NCI-H2081 (cell line): ENCODE data around the gene CLDN10.
"Not testable (repeated sequence)": the region's sequence is repeated elsewhere in the genome, so short reads cannot be mapped to it uniquely, and the experiment has no call there.

ENCODE experiments used
- DNase-seq, 2 experiments: peaks; one replicate each; lab custom pipeline; 2025; lab: John Stamatoyannopoulos, UW

The CLDN10 gene, protein sequence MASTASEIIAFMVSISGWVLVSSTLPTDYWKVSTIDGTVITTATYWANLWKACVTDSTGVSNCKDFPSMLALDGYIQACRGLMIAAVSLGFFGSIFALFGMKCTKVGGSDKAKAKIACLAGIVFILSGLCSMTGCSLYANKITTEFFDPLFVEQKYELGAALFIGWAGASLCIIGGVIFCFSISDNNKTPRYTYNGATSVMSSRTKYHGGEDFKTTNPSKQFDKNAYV

DNA sequence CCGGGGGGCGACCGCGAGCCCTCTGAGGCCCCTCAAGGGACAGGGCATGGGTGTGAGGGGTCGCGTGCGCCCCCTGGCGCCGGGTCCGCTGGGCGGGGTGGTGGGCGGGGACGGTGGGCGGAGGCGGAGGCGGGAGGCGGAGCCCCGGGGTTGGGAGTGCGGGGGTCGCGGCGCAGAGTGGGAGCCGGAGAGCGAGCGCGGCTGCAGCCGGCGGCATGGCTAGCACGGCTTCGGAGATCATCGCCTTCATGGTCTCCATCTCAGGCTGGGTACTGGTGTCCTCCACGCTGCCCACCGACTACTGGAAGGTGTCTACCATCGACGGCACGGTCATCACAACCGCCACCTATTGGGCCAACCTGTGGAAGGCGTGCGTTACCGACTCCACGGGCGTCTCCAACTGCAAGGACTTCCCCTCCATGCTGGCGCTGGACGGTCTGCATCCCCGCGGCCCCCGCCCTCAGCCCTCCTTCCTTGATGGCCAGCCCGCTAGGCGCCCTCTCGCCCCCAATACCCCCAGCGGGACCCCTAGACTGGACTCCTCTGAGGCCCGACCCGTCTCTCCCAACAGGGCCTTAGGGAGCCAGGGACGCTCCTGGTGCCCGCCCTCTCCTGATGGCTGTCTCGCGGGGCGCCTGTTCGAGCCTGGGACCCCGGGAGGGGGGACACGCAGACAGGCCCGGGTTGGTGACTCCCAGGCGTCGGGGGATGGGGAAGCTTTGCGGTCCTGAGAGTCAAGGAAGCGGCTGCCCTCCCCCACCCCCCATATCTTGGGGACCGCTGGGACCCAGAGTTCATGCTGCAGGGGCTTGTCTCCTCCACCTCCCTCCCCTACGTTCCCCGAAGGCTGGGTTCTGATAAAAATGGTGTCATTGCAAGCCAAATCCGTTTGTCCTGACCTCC is at the start of gene CLDN10:
TSS of gene CLDN10 (plus strand) at position 182 of the 903 bp plus-strand sequence. CDS start at position 216, 34 bp downstream.
- DNase-seq: no peak

DNA sequence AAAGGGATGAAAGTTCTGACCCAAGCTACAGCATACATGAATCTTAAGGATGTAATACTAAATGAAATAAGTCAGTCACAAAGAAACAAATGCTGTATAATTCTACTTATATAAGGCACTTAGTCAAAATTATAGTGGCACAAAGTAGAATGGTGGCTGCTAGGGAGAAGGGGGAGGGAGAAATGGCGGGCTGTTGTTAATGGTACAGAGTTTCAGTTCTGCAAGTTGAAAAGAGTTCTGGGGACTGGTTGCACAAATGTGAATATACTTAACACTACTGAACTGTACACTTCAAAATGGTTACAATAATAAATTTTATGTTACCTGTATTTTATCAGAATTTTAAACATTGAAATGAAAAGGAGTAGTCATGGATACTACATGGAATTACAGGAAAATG is 48.9 kb upstream of the CLDN10 start:
- no peak for DNase-seq

DNA sequence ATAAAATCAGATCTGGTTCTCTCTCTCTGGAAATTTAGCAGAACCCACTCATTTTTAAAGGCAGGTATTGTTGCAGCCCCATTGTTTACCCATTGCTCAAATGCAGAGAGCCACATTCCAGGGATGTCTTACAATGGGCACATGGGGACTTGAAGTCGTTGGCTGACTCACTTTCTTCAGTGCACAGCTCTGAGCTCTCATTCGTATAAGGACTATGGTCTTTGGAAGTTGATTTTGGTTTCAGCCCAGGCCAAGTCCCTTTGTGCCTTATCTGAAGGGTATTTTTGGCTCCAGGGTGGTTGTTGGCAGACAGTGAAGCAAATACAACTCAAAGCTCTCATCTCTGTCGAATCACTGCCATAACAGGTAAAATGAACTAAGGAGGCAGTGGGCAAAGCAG is 47.3 kb upstream of the CLDN10 start:
- no peak for DNase-seq

DNA sequence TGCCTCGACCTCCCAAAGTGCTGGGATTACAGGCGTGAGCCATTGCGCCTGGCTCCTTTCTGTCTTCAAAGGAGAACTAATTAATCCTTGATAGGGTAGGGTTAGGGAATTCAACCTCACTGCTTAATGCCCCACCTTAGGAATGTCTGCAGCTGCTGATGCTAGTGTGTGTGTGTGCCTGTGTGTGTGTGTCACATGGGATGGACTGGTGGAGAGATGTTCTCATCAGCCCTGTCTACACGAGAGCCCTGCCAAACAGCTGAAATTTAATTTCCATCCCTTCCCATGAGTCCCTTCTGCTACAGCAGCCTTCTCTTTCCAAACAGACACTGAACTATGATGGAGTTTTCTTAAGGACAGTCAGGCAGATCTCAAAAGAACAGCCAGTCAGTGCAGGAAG is 46.5 kb upstream of the CLDN10 start:
- no peak for DNase-seq

DNA sequence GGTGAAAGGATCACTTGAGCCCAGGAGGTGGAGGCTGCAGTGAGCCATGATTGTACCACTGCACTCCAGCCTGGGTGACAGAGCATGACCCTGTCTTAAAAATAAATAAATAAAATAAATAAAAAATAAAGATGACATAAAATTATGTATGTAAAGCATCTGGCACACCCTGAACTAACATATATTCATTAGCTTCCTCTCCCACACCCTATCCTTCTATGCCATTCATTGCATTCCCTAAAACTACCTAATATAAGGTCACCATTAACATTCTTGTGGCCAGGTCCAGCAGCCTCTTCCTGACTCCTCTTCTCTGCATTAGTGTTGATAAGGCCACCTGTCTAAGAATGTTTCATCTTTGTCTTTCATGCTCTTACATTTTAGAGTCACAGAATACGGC is 44.5 kb upstream of the CLDN10 start:
- DNase-seq: no peak

DNA sequence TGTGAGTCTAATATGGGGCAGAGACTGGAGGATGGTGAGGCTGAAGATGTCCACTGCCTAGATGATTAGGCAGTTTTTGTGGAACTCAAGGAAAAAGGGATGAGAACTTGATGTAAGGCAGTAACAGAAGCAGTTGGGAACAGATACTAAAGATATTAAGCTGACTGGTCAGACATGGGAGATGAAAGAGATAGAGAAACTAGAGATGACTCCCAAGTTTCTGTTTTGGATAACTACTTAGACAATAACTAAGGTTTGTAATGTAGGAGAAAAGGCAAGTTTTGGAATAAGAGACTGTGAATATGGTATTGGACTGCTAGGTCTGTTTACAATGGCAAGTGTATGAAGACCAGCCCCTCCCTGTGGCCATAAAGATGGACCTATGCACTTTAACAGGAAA is 43.5 kb upstream of the CLDN10 start:
- DNase-seq: no peak

DNA sequence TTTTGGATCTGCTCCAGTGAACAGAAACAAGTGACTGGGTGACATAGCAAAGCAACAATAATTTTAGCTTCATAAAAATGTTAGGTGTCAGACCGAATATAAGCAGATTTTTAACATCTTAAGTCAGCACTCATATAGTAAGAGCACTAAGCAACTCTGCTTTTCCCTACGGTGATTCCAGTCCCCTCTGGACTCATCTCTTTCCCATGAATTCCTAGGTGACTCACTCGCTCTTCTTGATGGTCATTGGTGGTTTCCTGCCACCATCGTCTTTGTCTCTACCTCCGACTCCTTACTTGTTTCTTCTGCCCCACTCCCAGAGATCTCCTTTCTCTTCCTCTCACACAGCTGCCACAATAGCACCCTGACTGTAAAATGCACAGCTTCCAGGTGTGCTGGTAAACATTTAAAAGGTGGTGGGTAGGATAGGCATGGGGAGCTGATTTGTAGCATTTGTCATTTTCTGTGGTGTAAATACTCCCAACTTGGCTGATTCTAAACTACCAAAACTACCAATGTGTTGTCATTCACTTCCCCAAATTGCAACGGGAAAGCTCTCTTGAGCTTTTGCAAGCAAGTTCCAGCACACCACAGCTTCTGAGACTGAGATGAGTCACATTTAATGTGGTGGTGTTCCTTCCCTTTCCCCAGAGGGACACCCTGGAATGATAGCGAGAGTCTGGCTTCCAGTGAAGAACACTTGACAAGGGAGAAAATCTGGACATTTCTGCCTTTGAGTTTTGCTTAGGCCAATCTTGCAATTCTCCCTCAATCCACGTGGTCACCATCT is 42.8 kb upstream of the CLDN10 start:
- no peak for DNase-seq

DNA sequence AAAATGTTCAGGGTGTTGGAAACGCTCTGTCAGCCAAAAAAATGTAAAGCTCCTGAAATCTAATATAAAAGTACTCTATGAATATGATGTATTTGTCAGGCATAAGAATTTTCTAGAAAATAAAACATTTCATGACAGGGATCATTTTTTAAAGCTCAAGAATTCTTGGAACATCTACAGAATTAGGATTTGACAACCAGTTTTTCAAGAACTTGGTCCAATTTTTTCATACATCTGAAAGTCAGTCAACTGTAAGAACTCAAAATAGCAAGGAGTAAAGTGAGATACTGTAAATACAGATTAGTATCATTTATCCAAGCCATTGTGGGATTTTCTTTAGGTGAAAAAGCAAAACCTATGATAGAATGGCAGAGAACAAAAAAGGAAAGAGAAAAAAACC is 41.6 kb upstream of the CLDN10 start:
- DNase-seq: no peak

DNA sequence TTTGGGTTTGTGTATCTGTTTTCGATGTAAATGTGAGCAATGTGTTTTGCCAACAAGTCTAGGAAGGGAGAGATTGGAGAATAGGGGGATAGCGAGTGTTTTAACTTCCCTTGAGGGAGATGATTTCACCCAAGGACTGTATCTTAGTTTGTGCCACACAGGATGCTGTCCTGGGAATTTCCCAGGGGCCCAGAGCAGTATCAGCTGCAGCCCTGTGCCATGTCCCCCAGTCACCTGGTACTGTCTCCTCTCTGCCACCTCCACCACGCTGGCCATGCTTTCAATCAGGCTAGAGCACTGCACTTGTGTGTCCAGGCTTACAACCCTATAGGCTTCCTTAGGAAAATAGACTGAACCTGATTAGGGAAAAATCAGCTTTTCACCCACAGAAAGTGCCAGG is 40.1 kb upstream of the CLDN10 start:
- DNase-seq: no peak

DNA sequence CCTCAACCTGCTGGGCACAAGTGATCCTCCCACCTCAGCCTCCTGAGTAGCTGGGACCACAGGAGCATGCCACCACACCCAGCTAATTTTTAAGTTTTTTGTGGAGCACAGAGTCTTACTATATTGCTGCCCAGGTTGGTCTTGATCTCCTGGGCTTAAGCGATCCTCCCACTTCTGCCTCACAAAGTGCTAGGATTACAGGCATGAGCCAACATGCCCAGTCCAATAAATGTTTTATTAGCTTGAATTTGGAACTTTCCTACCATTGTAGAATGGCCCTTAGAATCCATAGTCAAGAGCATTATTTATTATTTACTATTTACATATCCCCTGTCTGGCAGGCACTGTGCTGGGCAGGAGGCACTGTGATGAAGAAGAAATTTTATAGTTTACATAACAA is 39.6 kb upstream of the CLDN10 start:
- no peak for DNase-seq

DNA sequence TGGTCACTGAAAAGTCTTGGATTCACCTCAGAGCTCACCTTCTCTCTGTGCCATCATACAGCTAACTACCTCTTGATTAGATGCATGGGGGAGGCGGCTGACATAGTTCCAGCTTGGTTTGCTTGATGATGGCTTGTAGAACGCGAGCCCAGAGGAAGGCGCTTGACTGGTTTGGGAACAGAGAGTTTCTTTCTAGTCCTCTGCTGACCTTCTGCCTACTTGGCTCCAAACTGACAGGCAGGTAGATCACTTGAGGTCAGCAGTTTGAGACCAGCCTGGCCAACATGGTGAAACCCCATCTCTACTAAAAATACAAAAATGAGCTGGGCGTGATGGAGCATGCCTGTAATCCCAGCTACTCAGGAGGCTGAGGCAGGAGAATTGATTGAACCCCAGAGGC is 36.9 kb upstream of the CLDN10 start:
- not testable (repeated sequence) for DNase-seq

DNA sequence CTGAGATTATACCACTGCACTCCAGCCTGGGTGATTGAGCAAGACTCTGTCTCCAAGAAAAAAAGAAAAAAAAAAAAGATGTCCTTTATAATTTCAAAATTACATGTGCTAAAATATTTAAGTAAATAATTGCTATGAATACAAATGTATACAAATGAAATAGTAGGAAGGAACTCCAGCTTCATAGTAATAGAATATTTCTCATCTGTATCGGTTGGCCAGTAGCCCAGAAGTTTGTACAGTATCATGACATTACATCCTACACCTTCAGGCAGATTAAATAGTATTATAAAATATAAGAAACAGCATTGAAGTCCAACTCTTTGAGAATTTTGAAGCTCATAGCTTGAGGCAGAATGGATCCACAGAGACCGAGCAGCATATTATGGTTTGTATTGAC is 36.5 kb upstream of the CLDN10 start:
- DNase-seq: no peak

DNA sequence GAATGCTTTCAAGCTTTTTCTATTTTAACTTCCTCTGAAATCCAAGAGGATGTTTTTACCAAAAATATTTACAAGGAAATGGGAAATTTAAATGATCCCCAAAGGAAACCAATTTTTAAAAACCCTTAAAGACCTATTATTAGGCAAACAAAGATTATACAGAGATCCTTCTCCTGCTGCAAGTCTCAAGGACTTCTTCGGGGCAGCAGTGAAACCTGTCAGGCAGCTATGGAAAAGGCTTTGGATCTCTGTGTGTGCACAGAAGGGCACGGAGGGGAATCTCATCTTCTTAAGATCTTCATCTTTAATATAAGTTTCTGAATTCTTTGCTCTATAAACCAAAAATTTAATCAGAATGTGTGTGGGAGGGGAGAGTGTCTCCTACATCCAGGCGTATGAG is 36.0 kb upstream of the CLDN10 start:
- no peak for DNase-seq

DNA sequence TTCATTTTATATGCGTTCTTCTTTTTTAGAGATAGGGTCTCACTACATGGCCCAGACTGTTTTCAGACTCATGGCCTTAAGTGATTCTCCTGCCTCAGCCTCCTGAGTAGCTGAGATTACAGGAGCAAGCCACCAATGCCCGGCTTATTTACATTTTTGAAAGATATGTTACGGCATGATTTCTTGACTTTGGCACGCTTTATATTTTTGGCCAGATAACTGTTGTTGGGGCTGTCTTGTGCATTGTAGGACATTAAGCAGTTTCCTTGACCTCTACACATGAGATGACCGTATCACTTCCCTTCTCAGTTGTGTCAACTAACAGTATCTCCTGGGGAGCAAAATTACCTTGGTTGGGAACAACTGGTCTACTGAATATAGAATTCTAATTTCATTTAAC is 28.9 kb upstream of the CLDN10 start:
- no peak for DNase-seq

DNA sequence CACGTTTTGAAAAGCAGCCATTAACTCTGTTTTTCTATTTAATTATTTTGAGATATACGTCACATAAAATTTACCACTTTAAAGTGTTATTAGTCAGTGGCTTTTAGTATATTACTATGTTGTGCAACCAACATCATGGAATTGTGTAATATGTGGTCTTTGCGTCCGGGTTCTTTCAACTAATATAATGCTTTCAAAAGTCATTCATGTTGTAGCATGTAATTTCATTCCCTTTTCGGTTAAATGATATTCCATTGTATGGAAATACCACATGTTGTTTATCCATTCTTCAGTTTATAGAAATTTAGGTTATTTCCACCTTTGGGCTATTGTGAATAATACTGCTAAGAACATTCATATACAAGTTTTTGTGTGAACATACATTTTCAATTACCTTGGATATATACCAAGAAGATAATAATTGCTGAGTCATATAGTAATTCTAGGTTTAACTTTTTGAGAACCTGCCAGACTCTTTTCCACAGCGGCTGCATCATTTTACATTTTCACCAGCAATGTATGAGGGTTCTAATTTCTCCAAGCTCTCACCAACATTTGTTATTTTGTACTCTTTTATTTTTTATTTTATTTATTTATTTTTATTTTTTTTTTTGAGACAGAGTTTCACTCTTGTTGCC is 28.1 kb upstream of the CLDN10 start:
- no peak for DNase-seq

DNA sequence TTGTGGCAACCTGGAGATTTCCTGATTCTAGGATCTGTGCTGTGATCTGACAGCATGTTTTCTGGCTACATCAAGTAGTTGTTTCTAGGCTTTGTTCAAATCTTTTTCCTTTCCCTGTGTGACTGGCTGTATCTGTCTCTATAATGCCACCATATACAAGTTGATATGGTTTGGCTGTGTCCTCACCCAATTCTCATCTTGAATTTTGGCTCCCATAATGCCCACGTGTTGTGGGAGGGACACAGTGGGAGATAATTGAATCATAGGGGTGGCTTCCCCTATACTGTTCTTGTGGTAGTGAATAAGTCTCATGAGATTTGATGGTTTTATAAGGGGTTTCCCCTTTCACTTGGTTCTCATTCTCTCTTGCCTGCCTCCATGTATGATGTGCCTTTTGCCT is 24.6 kb upstream of the CLDN10 start:
- no peak for DNase-seq

DNA sequence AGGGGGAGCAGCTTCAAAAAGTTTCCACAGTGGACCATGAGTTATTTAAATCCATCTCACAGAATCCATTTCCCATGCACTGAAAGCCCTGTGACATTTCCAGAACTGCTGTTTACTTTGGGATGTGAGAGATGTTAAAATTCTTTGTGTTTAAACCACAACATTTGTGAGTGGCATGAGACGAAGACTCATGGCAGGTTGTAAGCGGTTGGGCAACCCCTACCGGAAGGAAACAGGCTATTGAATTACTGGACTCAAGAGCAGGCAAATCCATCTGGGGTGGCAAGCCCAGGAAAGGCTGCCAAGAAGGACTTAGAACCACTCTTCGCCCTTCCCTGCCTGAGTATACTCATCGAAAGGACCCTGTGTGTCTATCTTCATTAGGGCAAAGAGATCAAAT is 22.3 kb upstream of the CLDN10 start:
- peak in 1 of 2 experiments; percentile 45 for DNase-seq

DNA sequence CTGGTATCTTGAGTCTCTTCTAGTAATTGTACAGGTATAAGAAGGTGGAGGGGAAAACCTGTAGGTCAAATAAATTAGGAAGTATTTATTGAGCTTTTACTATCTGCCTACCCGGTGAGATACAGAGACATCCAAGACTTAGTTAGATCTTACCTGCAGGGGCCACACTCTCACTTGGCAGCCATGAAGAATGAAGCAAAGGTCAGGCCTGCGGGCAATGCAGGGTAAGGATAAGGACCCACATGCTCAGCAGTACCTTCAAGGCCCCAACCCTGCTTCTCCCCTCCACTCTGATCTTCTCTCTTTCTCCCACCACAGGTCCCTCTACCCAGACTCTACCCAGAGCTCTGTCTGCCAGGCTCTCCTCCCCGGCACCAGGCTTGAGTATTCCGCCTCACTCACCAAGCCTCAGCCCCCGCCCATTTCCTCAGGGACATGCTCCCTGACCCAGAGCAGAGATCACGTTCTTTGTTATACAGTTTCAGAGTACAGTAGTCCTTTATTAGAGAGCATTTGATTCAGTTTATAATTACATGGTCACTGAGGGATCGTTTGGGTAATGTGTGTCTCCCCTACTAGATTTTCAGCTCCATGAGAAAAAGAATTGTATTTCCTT is 18.9 kb upstream of the CLDN10 start:
- DNase-seq: no peak

DNA sequence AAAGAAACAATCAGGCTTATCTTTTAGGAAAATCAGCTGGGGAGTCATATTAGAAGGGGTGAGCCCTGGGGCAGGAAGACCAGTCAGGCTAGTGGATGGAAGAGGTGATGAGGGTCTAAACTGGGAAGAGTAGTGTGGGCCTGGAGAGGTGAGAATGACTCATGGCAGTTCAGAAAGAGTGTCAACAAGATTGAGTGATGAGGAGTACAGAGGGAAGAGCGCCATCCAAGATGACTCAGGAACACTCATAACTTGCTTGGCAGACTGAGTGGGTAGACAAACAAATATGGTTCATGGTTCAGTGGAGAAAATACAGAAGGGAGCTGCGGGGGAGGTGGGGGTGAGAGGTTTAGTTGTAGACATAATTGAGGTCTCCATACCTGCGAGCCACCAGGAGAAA is 17.3 kb upstream of the CLDN10 start:
- DNase-seq: no peak

DNA sequence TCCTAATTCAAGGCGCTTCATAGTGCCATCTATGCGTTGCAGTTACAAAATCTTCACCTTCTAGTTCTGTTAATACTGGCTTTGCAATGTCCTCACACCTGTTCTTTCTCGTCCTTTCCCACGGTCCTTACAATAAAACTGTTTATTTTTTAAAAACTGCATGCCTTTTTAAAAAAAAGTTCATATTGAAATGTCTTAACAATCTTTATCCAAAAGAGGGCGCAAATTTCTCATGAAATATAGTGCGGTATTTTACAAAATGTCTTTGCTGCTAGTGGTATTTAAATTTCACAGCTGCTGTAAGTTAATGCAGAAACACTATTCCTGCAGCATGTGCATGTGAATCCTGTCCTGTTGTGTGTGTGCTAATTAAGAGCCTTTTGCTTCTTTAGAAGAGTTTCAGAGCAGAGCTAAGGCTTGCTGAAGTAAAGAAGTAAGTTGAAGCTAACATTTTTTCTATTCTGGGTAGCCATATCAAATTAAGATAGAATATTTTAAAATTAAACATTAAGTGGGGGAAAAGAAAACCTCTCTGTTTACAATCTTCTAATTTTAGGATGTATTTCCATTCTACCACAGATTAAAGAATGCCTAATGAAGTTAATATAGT is 15.8 kb upstream of the CLDN10 start:
- peak; percentile 38 to 44 for DNase-seq

DNA sequence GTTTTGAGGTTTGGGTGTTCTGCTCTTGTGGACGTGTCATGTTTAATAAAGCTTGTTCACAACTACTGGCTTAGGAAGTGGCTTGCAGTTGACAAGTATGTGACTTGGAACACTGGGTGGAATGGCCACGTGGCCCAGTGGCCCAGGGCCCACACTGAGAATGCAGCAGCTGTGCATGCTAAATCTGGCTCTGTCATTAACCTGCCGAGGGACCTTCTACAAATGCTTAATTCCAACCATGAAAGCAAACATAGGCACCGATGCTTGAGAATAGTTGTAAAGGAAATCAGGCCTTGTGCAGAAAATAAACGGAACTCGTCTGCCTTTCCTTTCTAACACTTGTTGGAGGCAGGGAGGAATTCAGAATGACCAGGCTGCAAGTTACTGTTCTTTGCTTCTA is 11.6 kb upstream of the CLDN10 start:
- peak in 1 of 2 experiments; percentile 71 for DNase-seq
